GM21737 (cell line): ENCODE data around the gene NCCRP1.
"Not testable (repeated sequence)": the region's sequence is repeated elsewhere in the genome, so short reads cannot be mapped to it uniquely, and the experiment has no call there.

ENCODE experiments used
- ATAC-seq: cut with Tn5 transposase; IDR thresholded peaks from one replicate; pipeline ENCODE4 v1.9.1; 2021; ENCODE audit warnings: mild to moderate bottlenecking, moderate library complexity; ENCODE audit not compliant: unreplicated experiment

The NCCRP1 gene

DNA sequence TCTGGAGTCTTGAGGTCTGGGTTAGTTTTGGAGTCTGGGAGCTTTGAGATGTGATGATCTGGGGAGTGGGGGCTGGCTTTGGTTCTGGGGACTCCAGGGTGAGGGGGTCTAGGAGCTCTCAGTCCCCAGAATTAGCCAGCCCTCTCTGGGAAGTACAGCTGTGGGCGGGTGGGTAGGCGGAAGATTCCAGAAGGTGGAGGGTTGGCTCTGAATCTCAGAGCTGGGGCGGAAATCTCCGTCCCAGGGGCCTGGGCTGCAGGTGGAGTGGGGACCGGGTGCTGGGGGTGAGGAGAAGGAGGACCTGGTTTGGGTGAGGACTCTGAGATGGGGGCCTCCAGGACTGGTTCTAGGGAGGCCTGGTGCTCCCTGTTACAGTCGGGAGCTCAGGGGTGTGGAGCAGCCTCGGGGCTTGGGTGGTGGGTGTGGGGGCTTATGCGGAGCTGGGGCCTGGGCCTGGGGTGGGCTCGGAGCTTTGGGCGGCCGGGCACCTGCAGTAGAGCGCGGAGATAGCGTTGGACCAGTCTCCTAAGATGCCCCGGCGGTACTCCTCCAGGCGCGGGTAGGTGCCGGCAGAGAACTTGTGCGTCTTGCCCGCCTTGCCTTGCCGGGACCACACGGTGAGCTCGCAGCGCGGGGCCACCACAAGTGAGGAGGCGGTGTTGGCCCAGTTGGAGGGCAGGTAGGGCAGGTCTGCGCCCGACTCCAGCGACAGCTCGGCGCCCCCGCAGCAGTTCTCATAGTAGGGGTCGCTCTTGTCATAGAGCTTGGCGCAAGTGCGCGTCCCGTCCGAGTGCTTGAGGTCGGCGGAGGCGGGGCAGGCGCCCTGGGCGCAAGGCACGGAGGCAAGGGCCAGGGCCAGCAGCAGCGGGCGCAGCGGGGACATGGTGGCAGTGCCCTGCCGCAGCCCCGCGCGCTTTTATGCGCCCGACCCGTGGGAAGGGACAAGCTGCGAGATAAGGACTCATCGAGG is 6.9 kb downstream of the NCCRP1 start, which contains the start of gene SYCN:
TSS of gene SYCN (minus strand) at position 892 of the 970 bp plus-strand sequence. CDS start at position 883, 9 bp downstream.
- ATAC-seq = no peak

DNA sequence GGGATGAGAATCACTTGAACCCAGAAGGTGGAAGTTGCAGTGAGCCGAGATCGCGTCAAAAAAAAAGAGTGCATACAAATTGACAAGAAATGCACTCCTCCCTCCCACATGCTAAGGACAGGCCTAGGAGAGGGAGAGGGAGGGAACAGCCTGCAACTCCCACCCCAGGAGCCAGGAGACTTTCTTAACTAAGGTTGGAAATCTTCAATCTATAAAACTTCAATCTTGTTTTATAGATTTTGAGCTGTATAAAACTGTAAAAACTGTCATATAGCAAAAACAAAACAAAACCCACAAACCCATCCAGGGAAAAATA is 8.6 kb downstream of the NCCRP1 start:
- ATAC-seq = no peak

DNA sequence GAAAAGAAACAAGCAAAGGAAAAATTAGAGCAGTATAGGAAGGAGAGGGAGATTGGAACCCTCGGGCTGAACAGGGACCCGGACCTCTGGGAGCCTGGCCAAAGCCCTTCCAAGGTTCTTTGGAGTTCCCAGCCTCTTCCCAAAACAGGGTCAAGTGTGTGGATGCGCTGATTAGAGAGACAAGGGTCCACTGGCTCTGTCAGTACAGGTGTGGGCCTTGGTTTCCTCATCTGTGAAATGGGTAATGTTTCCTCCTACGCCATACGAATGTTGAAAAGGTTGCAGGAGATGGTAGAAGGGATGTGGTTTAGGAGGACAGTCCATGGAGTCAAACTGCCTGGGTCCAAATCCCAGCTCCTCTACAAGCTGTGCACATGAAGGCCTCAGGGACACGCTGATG is 9.4 kb downstream of the NCCRP1 start:
- ATAC-seq = no peak

DNA sequence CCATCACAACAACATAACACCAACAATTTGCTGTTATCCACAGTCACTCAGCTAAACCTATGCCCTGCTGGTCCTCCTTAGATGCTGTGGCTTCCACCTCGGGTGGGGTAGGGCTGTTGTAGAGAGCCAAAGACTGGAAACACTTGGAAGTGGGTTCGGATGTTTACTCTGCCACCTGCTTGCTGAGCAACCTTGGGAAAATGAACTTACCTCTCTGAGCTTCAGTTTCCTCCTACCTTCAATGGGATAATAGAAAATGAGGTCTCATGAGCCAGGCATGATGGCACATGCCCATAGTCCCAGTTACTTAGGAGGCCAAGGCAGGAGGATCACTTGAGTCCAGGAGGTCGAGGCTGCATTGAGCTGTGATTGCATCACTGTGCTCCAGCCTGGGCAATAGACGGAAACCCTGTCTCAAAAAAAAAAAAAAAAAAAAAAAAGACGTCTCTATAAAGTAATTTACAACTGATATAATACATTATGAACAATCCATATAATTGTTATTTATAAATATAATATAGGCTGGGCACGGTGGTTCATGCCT is 10.6 kb downstream of the NCCRP1 start:
- ATAC-seq = no peak

DNA sequence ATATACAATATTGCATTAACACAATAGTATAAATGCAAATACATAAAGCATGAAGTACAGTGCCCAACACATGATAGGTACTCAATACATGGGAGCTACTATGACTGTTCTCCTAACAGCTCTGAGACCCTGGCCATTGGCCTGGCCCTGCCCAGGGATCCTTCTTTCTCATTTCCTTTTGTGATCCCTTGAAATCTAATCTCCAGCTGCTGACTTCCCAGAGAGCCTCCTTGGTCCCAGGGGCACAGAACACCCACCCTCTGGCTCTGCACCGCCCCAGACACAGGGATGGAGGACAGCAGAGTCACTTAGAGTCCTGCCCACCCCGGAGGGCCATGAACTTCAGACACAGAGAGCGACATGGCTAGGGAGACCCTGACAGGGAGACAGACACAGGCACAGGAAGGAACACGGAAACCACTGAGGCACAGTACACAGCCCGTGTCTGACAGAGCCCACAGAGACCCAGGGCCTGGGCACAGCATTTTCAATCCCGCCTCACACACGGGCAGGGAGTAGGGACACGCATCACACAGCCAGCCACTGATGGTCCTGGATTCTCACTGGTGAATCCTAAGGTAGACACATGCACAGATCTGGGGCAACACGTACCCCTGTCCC is 11.5 kb downstream of the NCCRP1 start:
- no peak for ATAC-seq

DNA sequence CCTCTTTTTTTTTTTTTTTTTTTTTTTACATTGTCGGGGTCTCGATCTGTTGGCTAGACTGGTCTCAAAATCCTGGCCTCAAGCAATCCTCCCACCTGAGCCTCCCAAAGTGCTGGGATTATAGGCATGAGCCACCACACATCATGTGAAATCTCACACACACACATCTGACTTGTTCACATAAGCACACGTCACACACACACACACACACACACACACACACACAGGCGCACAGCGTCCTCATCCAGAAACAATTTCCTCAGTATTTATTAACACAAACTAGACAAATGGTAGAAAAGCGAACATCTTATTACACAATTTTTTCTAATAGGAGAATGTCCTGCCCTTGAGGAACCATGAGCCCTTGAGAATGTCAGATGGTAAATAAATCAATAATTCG is 12.4 kb downstream of the NCCRP1 start:
- no peak for ATAC-seq

DNA sequence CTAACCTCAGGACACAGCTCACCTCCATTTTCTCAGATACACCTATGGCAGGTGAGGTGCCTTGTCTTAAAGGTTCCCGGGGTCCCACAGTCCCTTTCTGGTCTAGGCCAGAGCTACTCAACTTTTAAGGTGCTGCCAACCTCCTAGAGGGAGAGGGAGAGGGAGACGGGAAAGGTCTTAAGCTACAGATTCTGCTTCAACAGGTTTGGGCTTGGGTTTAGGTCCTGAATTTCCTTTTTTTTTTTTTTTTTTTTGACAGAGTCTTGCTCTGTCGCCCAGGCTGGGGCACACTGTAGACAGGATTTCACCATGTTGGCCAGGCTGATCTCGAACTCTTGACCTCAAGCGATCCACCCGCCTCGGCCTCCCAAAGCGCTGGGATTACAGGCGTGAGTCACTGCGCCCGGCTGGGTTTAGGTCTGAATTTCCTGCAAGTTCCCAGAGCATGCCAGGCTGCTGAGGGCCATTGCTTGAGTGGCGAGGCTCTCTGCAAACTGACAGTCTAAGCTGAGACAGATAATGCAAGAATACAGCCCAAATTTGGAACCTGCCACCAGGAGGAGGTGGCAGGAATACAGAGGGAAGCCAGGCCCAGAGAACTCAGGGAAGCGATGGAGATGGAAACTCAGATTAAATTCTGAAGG is 15.1 kb downstream of the NCCRP1 start:
- ATAC-seq = no peak

DNA sequence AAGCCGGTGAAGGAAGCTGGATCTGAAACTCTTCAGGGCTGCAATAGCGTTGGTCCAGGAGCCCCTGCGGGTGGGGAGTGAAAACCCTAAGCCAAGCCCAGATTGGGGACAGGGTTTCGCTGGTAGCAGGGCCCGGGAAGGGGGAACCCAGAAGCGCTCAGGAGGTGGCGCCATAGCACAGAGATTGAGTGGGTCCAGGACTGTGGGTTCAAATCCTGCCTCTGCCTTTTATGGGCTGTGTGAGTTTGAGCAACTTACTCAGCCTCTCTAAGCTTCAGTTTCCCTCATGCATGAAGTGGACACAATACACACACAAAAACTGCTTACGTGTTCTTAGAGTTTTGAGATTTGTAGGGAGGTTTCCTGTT is 15.6 kb downstream of the NCCRP1 start:
- ATAC-seq = no peak

DNA sequence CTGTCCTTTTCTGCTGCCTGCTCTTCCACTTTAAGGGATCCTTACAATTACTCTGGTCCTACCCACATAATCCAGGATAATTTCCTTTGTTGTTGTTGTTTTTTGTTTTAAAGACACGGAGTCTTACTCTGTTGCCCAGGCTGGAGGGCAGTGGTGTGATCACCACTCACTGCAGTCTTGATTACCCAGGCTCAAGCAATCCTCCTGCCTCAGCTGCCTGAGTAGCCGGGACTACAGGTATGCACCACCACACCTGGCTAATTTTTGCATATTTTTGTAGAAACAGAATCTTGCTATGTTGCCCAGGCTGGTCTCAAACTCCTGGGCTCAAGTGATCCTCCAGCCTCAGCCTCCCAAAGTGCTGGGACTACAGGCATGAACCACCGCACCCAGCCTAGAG is 18.6 kb downstream of the NCCRP1 start:
- not testable (repeated sequence) for ATAC-seq

DNA sequence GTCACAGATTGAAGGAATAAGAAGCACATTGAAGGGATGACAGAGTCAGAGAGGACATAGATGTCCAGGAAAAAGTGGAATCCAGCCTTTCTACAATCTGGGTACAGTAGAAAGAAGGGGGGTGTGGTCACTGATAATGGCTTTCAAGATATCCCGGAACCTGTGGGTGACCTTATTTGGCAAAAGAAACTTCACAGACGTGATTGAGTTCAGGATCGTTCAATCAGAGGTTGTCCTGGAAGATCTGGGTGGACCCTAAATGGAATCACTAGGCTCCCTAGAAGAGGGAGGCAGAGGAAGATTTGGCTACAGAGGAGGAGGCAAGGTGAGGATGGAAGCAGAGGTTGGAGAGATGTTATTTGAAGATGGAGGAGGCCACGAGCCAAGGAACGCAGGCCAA is 20.3 kb downstream of the NCCRP1 start:
- ATAC-seq = no peak

DNA sequence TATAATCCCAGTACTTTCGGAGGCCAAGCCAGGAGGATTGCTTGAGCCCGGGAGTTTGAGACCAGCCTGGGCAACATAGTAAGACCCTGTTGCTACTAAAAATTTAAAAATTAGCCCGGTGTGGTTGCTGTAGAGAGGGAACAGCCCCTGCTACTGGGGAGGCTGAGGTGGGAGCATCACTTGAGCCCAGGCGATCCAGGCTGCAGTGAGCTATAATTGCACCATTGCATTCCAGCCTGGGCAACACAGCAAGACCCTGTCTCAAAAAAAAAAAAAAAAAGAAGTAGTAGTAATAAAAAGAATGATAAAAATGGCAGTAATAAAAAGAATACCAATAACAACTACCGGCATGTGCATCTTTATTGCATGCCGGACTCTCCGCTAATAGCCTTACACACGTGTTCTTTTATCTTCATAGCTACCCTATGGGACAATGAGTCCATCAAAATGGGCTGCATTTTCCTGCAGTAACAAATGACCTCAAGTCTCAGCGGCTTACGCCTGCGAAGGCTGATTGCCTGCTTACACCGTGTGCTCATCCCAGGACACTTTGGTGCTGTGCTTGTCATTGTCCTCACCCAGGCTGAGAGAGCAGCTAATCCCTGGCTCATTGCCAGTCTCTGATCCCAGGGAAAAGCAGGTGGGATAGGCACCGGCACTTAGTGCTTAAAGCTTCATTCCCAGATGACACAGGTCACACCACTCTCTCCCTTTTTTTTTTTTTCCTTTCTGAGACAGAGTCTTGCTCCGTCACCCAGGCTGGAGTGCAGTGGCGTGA is 21.7 kb downstream of the NCCRP1 start:
- no peak for ATAC-seq

DNA sequence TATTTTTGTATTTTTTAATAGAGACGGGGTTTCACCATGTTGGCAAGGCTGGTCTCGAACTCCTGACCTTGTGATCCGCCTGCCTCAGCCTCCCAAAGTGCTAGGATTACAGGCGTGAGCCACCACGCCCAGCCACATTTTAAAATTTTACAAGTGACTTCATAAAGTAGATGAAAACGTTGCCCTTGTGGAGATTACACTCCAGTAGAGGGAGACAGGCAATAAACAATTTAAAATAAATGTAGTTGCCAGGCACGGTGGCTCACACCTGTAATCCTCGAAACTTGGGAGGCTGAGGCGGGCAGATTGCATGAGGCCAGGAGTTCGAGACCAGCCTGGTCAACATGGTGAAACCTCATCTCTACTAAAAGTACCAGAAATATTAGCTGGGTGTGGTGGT is 22.3 kb downstream of the NCCRP1 start:
- ATAC-seq = not testable (repeated sequence)

DNA sequence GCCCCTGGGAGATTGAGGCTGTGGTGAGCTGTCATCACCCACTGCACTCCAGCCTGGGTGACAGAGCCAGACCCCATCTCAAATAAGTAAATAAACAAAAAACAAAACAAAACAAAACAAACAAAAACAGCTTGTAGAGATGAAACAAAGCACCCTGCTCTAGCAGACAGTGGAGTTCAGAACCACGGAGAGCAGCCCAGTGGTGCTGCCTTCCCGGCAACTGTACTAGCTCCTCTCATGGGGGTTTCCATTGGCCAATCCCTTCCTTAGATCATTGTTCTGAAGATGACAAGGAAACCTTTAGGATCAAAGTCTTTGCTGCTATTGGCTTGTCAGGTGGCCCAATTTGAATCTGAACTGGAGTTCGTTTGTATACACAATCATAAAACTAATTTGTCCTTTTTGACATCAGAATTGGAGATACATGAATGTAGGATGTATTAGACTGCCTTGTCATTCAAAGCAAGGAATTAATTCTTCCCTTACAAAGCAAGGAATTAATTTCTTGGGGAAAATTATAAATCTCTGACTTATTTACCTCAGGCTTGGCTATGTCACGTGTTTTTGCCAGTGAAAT is 27.0 kb downstream of the NCCRP1 start:
- no peak for ATAC-seq

DNA sequence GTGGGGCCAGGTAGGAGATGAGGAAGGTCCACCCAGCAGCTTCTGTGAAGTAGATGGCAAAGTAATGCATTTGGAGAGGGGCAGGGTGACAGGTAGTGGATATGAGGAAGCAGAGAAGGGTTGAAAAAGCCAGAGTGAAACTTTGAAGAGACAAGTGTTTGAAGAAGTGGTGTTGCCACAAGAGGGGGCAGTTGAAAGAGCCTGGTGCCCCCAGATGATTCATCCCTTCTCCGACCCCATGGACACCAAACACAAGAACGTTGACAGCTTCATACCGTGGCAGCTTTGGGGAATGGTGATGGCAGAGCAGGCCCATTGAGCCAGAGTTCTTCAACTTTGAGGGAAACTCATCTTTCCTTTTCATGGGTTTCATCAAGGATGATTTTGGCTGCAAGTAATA is 28.1 kb downstream of the NCCRP1 start:
- ATAC-seq = no peak

DNA sequence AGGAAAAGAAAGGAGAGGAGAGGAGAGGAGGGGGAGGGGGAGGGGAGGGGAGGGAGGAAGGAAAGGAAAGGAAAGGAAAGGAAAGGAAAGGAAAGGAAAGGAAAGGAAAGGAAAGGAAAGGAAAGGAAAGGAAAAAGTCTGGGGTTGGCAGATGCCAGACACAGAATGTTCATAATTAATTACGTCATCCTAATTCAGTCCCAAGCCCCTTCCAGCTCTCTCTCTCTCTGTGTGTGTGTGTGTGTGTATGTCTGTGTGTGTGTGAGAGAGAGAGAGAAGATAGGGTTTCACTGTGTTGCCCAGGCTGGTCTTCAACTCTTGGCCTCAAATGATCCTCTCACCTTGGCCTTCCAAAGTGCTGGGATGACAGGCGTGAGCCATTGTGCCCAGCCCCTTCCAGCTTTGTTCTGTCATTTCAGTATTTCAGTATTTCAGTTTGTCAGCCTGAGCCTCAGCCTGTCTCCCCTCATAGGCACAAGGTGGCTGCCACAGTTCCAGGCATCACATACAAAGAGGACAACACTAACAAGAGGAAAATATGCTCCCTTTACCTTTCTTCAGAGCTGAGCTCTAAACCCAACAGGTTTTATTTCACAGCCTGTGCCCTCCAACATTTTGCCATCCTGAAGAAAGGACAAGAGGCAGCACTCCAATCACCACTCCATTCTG is 33.5 kb downstream of the NCCRP1 start:
- ATAC-seq = no peak

DNA sequence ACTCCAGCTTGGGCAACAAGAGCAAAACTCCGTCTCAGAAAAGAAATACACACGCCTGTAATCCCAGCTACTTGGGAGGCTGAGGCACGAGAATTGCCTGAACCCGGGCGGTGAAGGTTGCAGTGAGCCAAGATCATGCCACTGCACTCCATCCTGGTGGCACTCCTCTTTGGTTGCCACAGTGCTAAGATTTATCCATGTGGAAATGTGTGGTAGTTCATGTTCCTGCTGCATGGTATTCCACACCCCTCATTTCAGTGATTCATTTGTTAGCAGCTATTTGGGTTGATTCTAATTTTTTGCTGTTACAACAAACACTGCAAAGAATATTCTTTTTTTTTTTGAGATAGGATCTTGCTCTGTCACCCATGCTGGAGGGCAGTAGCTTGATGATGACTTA is 35.9 kb downstream of the NCCRP1 start:
- ATAC-seq = no peak

DNA sequence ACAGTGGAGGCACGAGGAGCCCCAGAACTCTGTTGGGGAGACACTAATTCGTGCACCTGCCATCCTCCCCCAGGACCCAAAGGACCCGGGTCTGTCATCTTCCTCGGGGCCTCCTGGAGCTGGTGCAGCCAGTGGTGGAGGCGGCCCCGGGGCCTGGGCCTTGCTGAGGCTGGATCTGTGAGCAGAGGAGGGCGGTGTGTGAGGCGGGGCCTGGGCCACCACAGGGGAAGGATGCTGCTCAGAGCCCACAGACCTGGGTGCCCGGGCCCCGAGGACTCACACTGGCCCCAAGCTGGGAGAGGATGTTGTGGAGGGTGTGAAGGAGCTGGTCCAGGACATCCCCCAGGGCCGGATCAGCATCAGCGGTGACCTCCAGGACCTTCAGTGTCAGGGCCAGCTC is 39.8 kb downstream of the NCCRP1 start:
- ATAC-seq = no peak

DNA sequence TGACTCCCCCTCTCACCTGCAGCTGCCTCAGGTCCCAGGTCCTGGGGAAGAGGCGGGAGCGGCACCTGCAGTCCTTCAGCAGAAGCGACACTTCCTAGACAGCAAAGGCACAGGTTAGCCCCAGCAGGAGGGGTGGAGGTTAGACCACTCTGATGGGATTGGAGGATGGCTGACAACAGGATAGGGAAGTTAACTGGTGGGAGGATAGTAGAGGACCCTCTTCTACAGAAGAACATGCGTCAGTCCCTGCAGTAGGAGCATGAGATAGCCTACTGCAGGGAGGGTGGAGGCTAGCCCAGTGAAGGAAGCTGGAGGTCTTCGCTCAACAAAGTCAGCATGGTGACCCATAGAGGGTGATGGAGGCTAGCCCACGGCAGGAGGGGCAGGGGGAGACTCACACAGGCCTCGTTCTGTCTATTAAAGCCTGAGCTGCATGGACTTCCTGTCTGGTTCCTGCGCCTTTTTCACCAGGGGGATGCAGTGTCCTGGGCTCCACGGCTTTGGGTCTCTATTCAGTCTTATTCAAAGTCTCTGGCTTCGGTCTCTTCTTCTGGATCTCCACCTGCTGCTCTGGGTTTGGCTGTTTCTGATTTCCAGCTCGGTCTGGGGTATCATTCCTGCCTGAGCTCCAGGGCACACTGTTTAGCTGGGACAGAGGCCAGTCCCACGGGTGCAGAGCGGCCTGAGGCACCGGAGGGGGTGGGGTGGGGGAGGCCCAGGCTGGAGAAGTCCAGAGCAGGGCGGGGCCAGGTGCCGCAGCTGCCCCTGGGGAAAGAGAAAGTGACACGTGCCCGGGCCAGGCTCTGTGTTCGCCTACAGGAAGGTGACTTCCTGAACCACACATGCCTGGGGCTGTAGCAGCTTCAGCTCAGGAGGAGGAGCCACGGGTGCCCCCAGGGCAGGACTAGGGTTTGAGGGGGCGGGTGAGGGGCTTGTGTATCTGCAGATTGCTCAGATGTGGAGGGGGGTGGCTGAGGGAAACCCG is 40.7 kb downstream of the NCCRP1 start:
- no peak for ATAC-seq

DNA sequence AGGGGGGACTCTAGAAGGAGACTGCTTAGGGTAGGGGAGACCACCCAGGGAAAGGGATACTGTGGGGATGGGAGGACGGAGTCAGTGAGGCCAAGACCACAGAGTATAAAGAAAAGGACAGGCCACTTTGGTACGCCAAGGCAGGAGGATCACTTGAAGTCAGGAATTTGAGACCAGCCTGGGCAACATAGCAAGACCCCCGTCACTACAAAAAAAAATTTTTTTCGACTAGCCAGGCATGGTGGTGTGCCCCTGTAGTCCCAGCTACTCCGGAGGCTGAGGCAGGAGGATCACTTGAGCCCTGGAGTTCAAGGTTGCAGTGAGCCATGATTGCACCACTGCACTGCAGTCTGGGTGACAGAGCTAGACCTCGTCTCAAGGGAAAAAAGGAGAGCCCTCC is 41.4 kb downstream of the NCCRP1 start:
- ATAC-seq = no peak
